GM19328 (cell line): Measurements from ENCODE around the gene MFSD6.
A peak's percentile ranks its signal among the peaks of the same experiment; 100 is the strongest.
"Not testable (repeated sequence)": the region's sequence is repeated elsewhere in the genome, so short reads cannot be mapped to it uniquely, and the experiment has no call there.

Source experiments
- ATAC-seq: cut with Tn5 transposase; IDR thresholded peaks from one replicate; pipeline ENCODE4 v1.9.1; 2021; ENCODE audit warnings: mild to moderate bottlenecking, moderate library complexity; ENCODE audit not compliant: unreplicated experiment

Gene MFSD6

GRCh38 chr2:190459881-190460280 is 51.7 kb downstream of the MFSD6 start:
- no peak for ATAC-seq

- no peak for ATAC-seq
Observed at GRCh38 chr2:190460487-190460886, 52.3 kb downstream of the MFSD6 start.

- ATAC-seq: no peak
Observed at GRCh38 chr2:190462181-190462580, 54.0 kb downstream of the MFSD6 start.

- no peak for ATAC-seq
Observed at GRCh38 chr2:190462611-190463010, 54.5 kb downstream of the MFSD6 start.

- no peak for ATAC-seq
Observed at GRCh38 chr2:190465060-190465459, 56.9 kb downstream of the MFSD6 start.

GRCh38 chr2:190466819-190467446 is 58.8 kb downstream of the MFSD6 start:
- ATAC-seq: no peak

- ATAC-seq: no peak
Observed at GRCh38 chr2:190467575-190468083, 59.5 kb downstream of the MFSD6 start.

GRCh38 chr2:190468354-190468753 is 60.2 kb downstream of the MFSD6 start:
- not testable (repeated sequence) for ATAC-seq

- peak; percentile 50 for ATAC-seq
Observed at GRCh38 chr2:190468814-190469569, 60.8 kb downstream of the MFSD6 start.

- ATAC-seq: no peak
Observed at GRCh38 chr2:190469771-190470170, 61.6 kb downstream of the MFSD6 start.

GRCh38 chr2:190470256-190470826 is 62.2 kb downstream of the MFSD6 start:
- ATAC-seq: no peak

GRCh38 chr2:190477661-190478454 is 69.7 kb downstream of the MFSD6 start:
- ATAC-seq: no peak

GRCh38 chr2:190478572-190479195 is 70.5 kb downstream of the MFSD6 start:
- ATAC-seq: no peak

GRCh38 chr2:190481339-190481738 is 73.2 kb downstream of the MFSD6 start:
- ATAC-seq: no peak

- no peak for ATAC-seq
Observed at GRCh38 chr2:190482451-190482850, 74.3 kb downstream of the MFSD6 start.

GRCh38 chr2:190486037-190486623 is 78.0 kb downstream of the MFSD6 start:
- ATAC-seq: no peak

- no peak for ATAC-seq
Observed at GRCh38 chr2:190488516-190489233, 80.5 kb downstream of the MFSD6 start.

GRCh38 chr2:190489475-190489874 is 81.3 kb downstream of the MFSD6 start:
- ATAC-seq: no peak

GRCh38 chr2:190490502-190490901 is 82.3 kb downstream of the MFSD6 start:
- no peak for ATAC-seq

- ATAC-seq: no peak
Observed at GRCh38 chr2:190493095-190493494, 84.9 kb downstream of the MFSD6 start.
